Activated naive CD4-positive, alpha-beta T cell treated with anti-CD3 and anti-CD28 coated beads, Interleukin-2, amount 10 ng/mL, durations not matched to agents 7 days and 5 days (primary cell): ENCODE data around the gene NCOR2.

Source experiments
- CTCF ChIA-PET: fragments of 350-600 bp; sonication (Branson Sonifier 250); formaldehyde crosslinking; loops from one replicate; lab custom pipeline; 2021; ENCODE audit warnings: antibody characterized with exemption; lab: Charles Lee
- DNase-seq: peaks from one replicate; pipeline ENCODE4 v3.0.0-alpha.2; 2020
- H3K27ac Mint-ChIP-seq: one replicate; pipeline ENCODE4 v1.8.0; 2021; ENCODE audit warnings: mild to moderate bottlenecking, moderate library complexity, mixed read lengths
- H3K27me3 Mint-ChIP-seq: one replicate; pipeline ENCODE4 v1.8.0; 2021; ENCODE audit warnings: mild to moderate bottlenecking, mixed read lengths
- H3K36me3 Mint-ChIP-seq: one replicate; pipeline ENCODE4 v1.8.0; 2021; ENCODE audit warnings: mixed read lengths
- H3K4me1 Mint-ChIP-seq: one replicate; pipeline ENCODE4 v1.8.0; 2021; ENCODE audit warnings: mixed read lengths
- H3K4me3 Mint-ChIP-seq: one replicate; pipeline ENCODE4 v1.8.0; 2021; ENCODE audit warnings: mild to moderate bottlenecking, moderate library complexity, mixed read lengths
- H3K9me3 Mint-ChIP-seq: one replicate; pipeline ENCODE4 v1.8.0; 2021; ENCODE audit warnings: mixed read lengths

NCOR2 gene

GRCh38 chr12:124605883-124606774, 38.7 kb upstream of the NCOR2 start:
- DNase-seq = no peak
- Mint-ChIP-seq H3K9me3 (no peaks in the 10 kb centered on the region), H3K27me3 (peaks cover 59% of the 10 kb centered on the region), H3K27ac (no peak overlapping the region), H3K4me1 (peaks cover 25% of the 10 kb centered on the region), H3K36me3 (no peaks in the 10 kb centered on the region), H3K4me3 (no peak overlapping the region)
- CTCF ChIA-PET = no interaction called here

- DNase-seq = no peak
- no peak overlapping the region for H3K27ac Mint-ChIP-seq
- peaks cover 57% of the 10 kb centered on the region for H3K27me3 Mint-ChIP-seq
- CTCF ChIA-PET = interaction anchor here (1.2 kb wide), 1 partner anchor 163 kb away, joined by 3 read pairs; no protein-coding TSS in a partner anchor
- H3K4me1 Mint-ChIP-seq = peaks cover 23% of the 10 kb centered on the region
- H3K36me3 Mint-ChIP-seq = no peaks in the 10 kb centered on the region
- H3K4me3 Mint-ChIP-seq = no peak overlapping the region
- no peaks in the 10 kb centered on the region for H3K9me3 Mint-ChIP-seq
These were observed 37.9 kb upstream of the NCOR2 start for GRCh38 chr12:124605150-124605882.

GRCh38 chr12:124604264-124604680, 36.9 kb upstream of the NCOR2 start:
- H3K9me3 Mint-ChIP-seq = no peaks in the 10 kb centered on the region
- no peaks in the 10 kb centered on the region for H3K36me3 Mint-ChIP-seq

DNA sequence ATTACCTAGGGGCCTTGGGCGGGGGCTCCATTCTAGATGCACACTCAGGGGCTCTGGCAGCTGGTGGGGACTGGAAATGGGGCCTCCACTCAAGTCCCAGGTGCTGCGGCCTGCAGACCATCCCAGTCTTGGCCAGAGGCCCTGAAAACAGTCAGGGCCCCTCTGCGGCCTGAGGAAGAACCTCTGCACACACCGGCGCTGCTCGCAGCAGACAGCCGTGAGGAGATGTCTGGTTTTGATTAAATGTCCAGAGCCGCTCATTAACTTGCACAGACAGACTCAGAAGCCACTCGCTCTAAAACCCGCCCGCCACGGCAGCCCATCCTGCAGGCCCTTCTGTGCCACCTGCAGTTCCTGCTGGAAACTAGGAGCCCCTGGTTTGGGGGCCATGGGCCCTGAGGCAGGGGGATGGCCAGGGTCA, 36.4 kb upstream of the NCOR2 start:
- Mint-ChIP-seq H3K9me3 (no peaks in the 10 kb centered on the region), H3K27ac (no peak overlapping the region), H3K27me3 (peaks cover 46% of the 10 kb centered on the region), H3K4me1 (peaks cover 13% of the 10 kb centered on the region), H3K36me3 (no peaks in the 10 kb centered on the region), H3K4me3 (no peak overlapping the region)
- CTCF ChIA-PET = no interaction called here
- no peak for DNase-seq

More at GRCh38 chr12:124604264-124604680, 36.9 kb upstream of the NCOR2 start:
- CTCF ChIA-PET = interaction anchor here (1.2 kb wide), 1 partner anchor 164 kb away, joined by 3 read pairs; no protein-coding TSS in a partner anchor
- H3K27ac Mint-ChIP-seq = no peak overlapping the region
- no peak for DNase-seq
- H3K4me3 Mint-ChIP-seq = no peak overlapping the region
- peaks cover 51% of the 10 kb centered on the region for H3K27me3 Mint-ChIP-seq
- H3K4me1 Mint-ChIP-seq = peaks cover 17% of the 10 kb centered on the region

GRCh38 chr12:124603100-124603541, 35.7 kb upstream of the NCOR2 start:
- Mint-ChIP-seq H3K27ac (no peak overlapping the region), H3K4me1 (peaks cover 5% of the 10 kb centered on the region), H3K9me3 (no peaks in the 10 kb centered on the region), H3K4me3 (no peak overlapping the region), H3K27me3 (peaks cover 39% of the 10 kb centered on the region), H3K36me3 (no peaks in the 10 kb centered on the region)
- no peak for DNase-seq
- CTCF ChIA-PET = no interaction called here

- Mint-ChIP-seq H3K36me3 (no peaks in the 10 kb centered on the region), H3K4me1 (no peaks in the 10 kb centered on the region), H3K4me3 (no peak overlapping the region), H3K9me3 (no peaks in the 10 kb centered on the region), H3K27ac (no peak overlapping the region), H3K27me3 (peaks cover 34% of the 10 kb centered on the region)
- CTCF ChIA-PET = no interaction called here
- DNase-seq = no peak
These were observed 34.3 kb upstream of the NCOR2 start for GRCh38 chr12:124601706-124602105.

- Mint-ChIP-seq H3K4me3 (no peak overlapping the region), H3K36me3 (no peaks in the 10 kb centered on the region), H3K27ac (no peak overlapping the region), H3K27me3 (peaks cover 24% of the 10 kb centered on the region), H3K4me1 (no peaks in the 10 kb centered on the region), H3K9me3 (no peaks in the 10 kb centered on the region)
- no peak for DNase-seq
- CTCF ChIA-PET = no interaction called here
These were observed 31.9 kb upstream of the NCOR2 start for GRCh38 chr12:124599074-124599999.

DNA sequence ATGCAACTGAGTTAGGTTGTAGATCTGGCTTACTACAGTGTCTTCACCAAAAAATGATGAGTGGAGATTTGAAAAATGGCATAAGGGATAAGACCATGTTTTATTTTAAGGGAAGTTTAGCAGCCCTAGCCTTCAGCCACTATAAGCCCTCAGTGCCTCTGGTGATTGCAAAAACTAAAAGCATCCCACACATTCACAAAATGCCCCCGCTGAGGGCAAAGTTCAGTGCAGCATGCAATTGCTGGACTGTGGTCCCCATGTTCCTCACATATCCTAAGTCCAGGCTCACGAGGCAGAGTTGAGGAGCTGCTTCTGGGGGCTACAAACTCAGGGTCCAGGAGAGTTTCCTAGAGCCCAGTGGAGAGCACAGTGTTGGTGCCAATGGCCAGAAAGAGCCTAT, 29.6 kb upstream of the NCOR2 start:
- peaks cover 42% of the 10 kb centered on the region for H3K27me3 Mint-ChIP-seq
- H3K4me1 Mint-ChIP-seq = no peaks in the 10 kb centered on the region
- no peaks in the 10 kb centered on the region for H3K36me3 Mint-ChIP-seq
- H3K27ac Mint-ChIP-seq = no peak overlapping the region
- H3K9me3 Mint-ChIP-seq = no peaks in the 10 kb centered on the region
- no peak overlapping the region for H3K4me3 Mint-ChIP-seq
- CTCF ChIA-PET = no interaction called here
- DNase-seq = no peak

- no peaks in the 10 kb centered on the region for H3K36me3 Mint-ChIP-seq
- no peak overlapping the region for H3K27ac Mint-ChIP-seq
- H3K4me1 Mint-ChIP-seq = no peaks in the 10 kb centered on the region
- peaks cover 4% of the 10 kb centered on the region for H3K9me3 Mint-ChIP-seq
- no peak for DNase-seq
- CTCF ChIA-PET = no interaction called here
- no peak overlapping the region for H3K4me3 Mint-ChIP-seq
- peaks cover 54% of the 10 kb centered on the region for H3K27me3 Mint-ChIP-seq
These were observed 28.0 kb upstream of the NCOR2 start for GRCh38 chr12:124595444-124595843.

- Mint-ChIP-seq H3K27me3 (peaks cover 52% of the 10 kb centered on the region), H3K4me1 (peaks cover 3% of the 10 kb centered on the region)
- CTCF ChIA-PET = no interaction called here
These were observed 27.4 kb upstream of the NCOR2 start for GRCh38 chr12:124594851-124595250.

DNA sequence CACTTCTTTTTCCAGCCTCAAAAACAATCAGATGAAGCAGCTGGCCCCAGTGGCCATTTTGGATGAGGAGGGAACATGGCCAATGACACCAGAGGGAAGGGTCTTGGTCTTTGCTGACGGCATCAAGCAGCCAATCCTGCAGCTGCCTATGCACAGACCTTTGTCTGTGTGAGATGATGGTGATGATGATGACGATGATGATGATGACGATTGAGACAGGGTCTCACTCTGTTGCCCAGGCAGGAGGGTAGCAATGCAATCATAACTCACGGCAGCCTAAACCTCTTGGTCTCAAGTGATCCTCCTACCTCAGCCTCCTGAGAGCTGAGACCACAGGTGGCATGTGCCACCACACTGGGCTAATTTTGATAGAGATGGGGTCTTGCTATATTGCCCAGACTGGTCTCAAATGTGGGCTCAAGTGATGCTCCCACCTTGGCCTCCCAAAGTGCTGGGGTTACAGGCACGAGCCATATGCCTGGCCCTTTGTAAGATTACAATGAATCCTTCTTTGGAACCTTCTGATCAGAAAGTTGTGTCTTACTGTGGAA, 26.5 kb upstream of the NCOR2 start:
- H3K27ac Mint-ChIP-seq = no peak overlapping the region
- no peak for DNase-seq
- peaks cover 54% of the 10 kb centered on the region for H3K27me3 Mint-ChIP-seq
- no peaks in the 10 kb centered on the region for H3K36me3 Mint-ChIP-seq
- H3K4me1 Mint-ChIP-seq = peaks cover 11% of the 10 kb centered on the region
- H3K4me3 Mint-ChIP-seq = no peak overlapping the region
- CTCF ChIA-PET = no interaction called here
- H3K9me3 Mint-ChIP-seq = peaks cover 4% of the 10 kb centered on the region

More at GRCh38 chr12:124594851-124595250, 27.4 kb upstream of the NCOR2 start:
- H3K4me3 Mint-ChIP-seq = no peak overlapping the region
- H3K27ac Mint-ChIP-seq = no peak overlapping the region
- no peaks in the 10 kb centered on the region for H3K36me3 Mint-ChIP-seq
- peaks cover 4% of the 10 kb centered on the region for H3K9me3 Mint-ChIP-seq
- DNase-seq = no peak

GRCh38 chr12:124593176-124593575, 25.8 kb upstream of the NCOR2 start:
- H3K4me3 Mint-ChIP-seq = no peak overlapping the region
- peaks cover 4% of the 10 kb centered on the region for H3K9me3 Mint-ChIP-seq
- H3K36me3 Mint-ChIP-seq = no peaks in the 10 kb centered on the region
- CTCF ChIA-PET = no interaction called here
- H3K4me1 Mint-ChIP-seq = peaks cover 17% of the 10 kb centered on the region
- no peak overlapping the region for H3K27ac Mint-ChIP-seq
- DNase-seq = no peak
- H3K27me3 Mint-ChIP-seq = peaks cover 59% of the 10 kb centered on the region

GRCh38 chr12:124592481-124593160, 25.2 kb upstream of the NCOR2 start:
- peaks cover 17% of the 10 kb centered on the region for H3K4me1 Mint-ChIP-seq
- no peak for DNase-seq
- no peaks in the 10 kb centered on the region for H3K36me3 Mint-ChIP-seq
- no peak overlapping the region for H3K27ac Mint-ChIP-seq
- H3K4me3 Mint-ChIP-seq = no peak overlapping the region
- CTCF ChIA-PET = no interaction called here
- H3K9me3 Mint-ChIP-seq = peaks cover 4% of the 10 kb centered on the region
- H3K27me3 Mint-ChIP-seq = peaks cover 64% of the 10 kb centered on the region
